SK-N-MC (cell line): ENCODE data around the gene SEPTIN8.

Experiments used
- DNase-seq: peaks from one replicate; pipeline ENCODE4 v3.0.0-alpha.2; 2011; ENCODE audit warnings: low read depth, low spot score
- H3K27ac ChIP-seq: fragments of 200-600 bp; sonication (generic); 2 replicates; pipeline ENCODE4 v1.5.1; 2016; ENCODE audit warnings: mixed run types
- H3K36me3 ChIP-seq: fragments of 200-600 bp; sonication (generic); 2 replicates; pipeline ENCODE4 v1.6.1; 2017; ENCODE audit warnings: antibody characterized with exemption, low read length, mixed read lengths; ENCODE audit not compliant: insufficient read depth
- H3K4me3 ChIP-seq: fragments of 200-600 bp; sonication (generic); 2 replicates; pipeline ENCODE4 v1.5.1; 2016
- H3K9ac ChIP-seq: fragments of 200-600 bp; sonication (generic); 2 replicates; pipeline ENCODE4 v1.8.0; 2017; ENCODE audit warnings: mixed run types, mixed read lengths; ENCODE audit not compliant: insufficient read length
- H3K9me3 ChIP-seq: fragments of 200-600 bp; sonication (generic); 2 replicates; pipeline ENCODE4 v1.6.1; 2017; ENCODE audit warnings: low read depth, mild to moderate bottlenecking, antibody characterized with exemption, low read length, moderate library complexity, mixed read lengths
- EZH2 ChIP-seq: fragments of 200-600 bp; sonication (generic); IDR thresholded peaks from one replicate; pipeline ENCODE4 v1.6.1; 2017; ENCODE audit warnings: antibody characterized with exemption
- FOXP2 ChIP-seq: optimal IDR thresholded peaks from 2 replicates; pipeline ENCODE3; 2011; ENCODE audit warnings: mild to moderate bottlenecking, moderate library complexity; ENCODE audit not compliant: insufficient read depth; ENCODE audit errors: extremely low read length, control extremely low read depth
- POLR2AphosphoS5 ChIP-seq: IDR thresholded peaks from 2 replicates; pipeline ENCODE4 v1.6.1; 2012; ENCODE audit warnings: mild to moderate bottlenecking, low read depth, low read length, borderline replicate concordance

The SEPTIN8 gene

GRCh38 chr5:132773601-132774355 is 3.3 kb downstream of the SEPTIN8 start:
- Histone ChIP-seq H3K9me3 (no peaks in the 10 kb centered on the region), H3K27ac (no peak overlapping the region), H3K36me3 (no peaks in the 10 kb centered on the region), H3K9ac (no peak overlapping the region), H3K4me3 (no peak overlapping the region)
- no peak for DNase-seq
- TF ChIP-seq POLR2AphosphoS5 (no peak), FOXP2 (no peak), EZH2 (no peak)

GRCh38 chr5:132773114-132773513 is 3.9 kb downstream of the SEPTIN8 start:
- no peak for TF ChIP-seq FOXP2
- no peak for TF ChIP-seq EZH2
- no peak for TF ChIP-seq POLR2AphosphoS5
- no peak for DNase-seq
- Histone ChIP-seq H3K9me3 (no peaks in the 10 kb centered on the region), H3K9ac (no peak overlapping the region), H3K27ac (no peak overlapping the region), H3K4me3 (no peak overlapping the region), H3K36me3 (no peaks in the 10 kb centered on the region)

GRCh38 chr5:132772291-132773070 is 4.6 kb downstream of the SEPTIN8 start:
- no peak overlapping the region for H3K9ac ChIP-seq
- H3K9me3 ChIP-seq: no peaks in the 10 kb centered on the region
- TF ChIP-seq EZH2: no peak
- TF ChIP-seq FOXP2: no peak
- no peak for TF ChIP-seq POLR2AphosphoS5
- H3K27ac ChIP-seq: no peak overlapping the region
- DNase-seq: no peak
- H3K36me3 ChIP-seq: no peaks in the 10 kb centered on the region
- H3K4me3 ChIP-seq: no peak overlapping the region

GRCh38 chr5:132771503-132771998 is 5.5 kb downstream of the SEPTIN8 start:
- Histone ChIP-seq H3K36me3 (no peaks in the 10 kb centered on the region), H3K9me3 (no peaks in the 10 kb centered on the region), H3K4me3 (no peak overlapping the region), H3K27ac (no peak overlapping the region), H3K9ac (no peak overlapping the region)
- no peak for DNase-seq
- TF ChIP-seq POLR2AphosphoS5 (no peak), FOXP2 (no peak), EZH2 (no peak)

GRCh38 chr5:132770476-132771159 is 6.4 kb downstream of the SEPTIN8 start:
- no peak overlapping the region for H3K9ac ChIP-seq
- no peak for DNase-seq

GRCh38 chr5:132768485-132768868 is 8.6 kb downstream of the SEPTIN8 start:
- TF ChIP-seq EZH2 (no peak), FOXP2 (no peak), POLR2AphosphoS5 (no peak)
- Histone ChIP-seq H3K27ac (no peak overlapping the region), H3K9me3 (no peaks in the 10 kb centered on the region), H3K36me3 (no peaks in the 10 kb centered on the region; the same call in 1 of the 2 replicates), H3K9ac (no peak overlapping the region), H3K4me3 (no peak overlapping the region)
- DNase-seq: no peak

More at GRCh38 chr5:132770476-132771159, 6.4 kb downstream of the SEPTIN8 start:
- Histone ChIP-seq H3K36me3 (no peaks in the 10 kb centered on the region), H3K27ac (no peak overlapping the region), H3K4me3 (no peak overlapping the region), H3K9me3 (no peaks in the 10 kb centered on the region)
- no peak for TF ChIP-seq FOXP2

GRCh38 chr5:132767150-132767549 is 9.9 kb downstream of the SEPTIN8 start:
- no peak for TF ChIP-seq EZH2
- no peak overlapping the region for H3K9ac ChIP-seq
- no peak for DNase-seq
- no peaks in the 10 kb centered on the region; the same call in 1 of the 2 replicates for H3K36me3 ChIP-seq
- H3K4me3 ChIP-seq: no peak overlapping the region
- no peaks in the 10 kb centered on the region for H3K9me3 ChIP-seq
- H3K27ac ChIP-seq: no peak overlapping the region

GRCh38 chr5:132766806-132767055 is 10.3 kb downstream of the SEPTIN8 start:
- Histone ChIP-seq H3K9ac (no peak overlapping the region), H3K27ac (no peak overlapping the region), H3K36me3 (no peaks in the 10 kb centered on the region; the same call in 1 of the 2 replicates), H3K9me3 (no peaks in the 10 kb centered on the region), H3K4me3 (no peak overlapping the region)
- DNase-seq: no peak
- TF ChIP-seq FOXP2: no peak
- TF ChIP-seq POLR2AphosphoS5: no peak
- TF ChIP-seq EZH2: no peak
